WTC11 (cell line): ENCODE data around the gene ZMYND15. TPM values are rescaled to one million over a fixed set of nuclear protein-coding genes. Genes with fewer than 3 reads are reported as not detected.

Source experiments
- ATAC-seq: fragments of 200-7000 bp; cut with Tn5 transposase; 2 replicates; pipeline ENCODE4 v1.10.0; 2021; ENCODE audit warnings: mild to moderate bottlenecking, moderate library complexity
- CTCF ChIA-PET: fragments of 300-600 bp; sonication (Branson Sonifier 250); formaldehyde crosslinking; loops from one replicate; lab custom pipeline; 2021; ENCODE audit warnings: antibody characterized with exemption; lab: Charles Lee
- POLR2A ChIA-PET: fragments of 350-600 bp; sonication (Branson Sonifier 250); formaldehyde crosslinking; loops from one replicate; lab custom pipeline; 2021; ENCODE audit warnings: antibody characterized with exemption; lab: Charles Lee
- DNase-seq: peaks from one replicate; pipeline ENCODE4 v3.0.0; 2021; ENCODE audit warnings: low spot score
- H3K27ac Mint-ChIP-seq: 2 replicates; pipeline ENCODE4 v1.8.0; 2021; ENCODE audit warnings: mixed read lengths
- H3K27me3 Mint-ChIP-seq: 2 replicates; pipeline ENCODE4 v1.8.0; 2021; ENCODE audit warnings: low read depth, mild to moderate bottlenecking, moderate library complexity, mixed read lengths
- H3K36me3 Mint-ChIP-seq: 2 replicates; pipeline ENCODE4 v1.8.0; 2021; ENCODE audit warnings: mixed read lengths
- H3K4me1 Mint-ChIP-seq: 2 replicates; pipeline ENCODE4 v1.8.0; 2022; ENCODE audit warnings: mixed read lengths
- H3K4me3 Mint-ChIP-seq: 2 replicates; pipeline ENCODE4 v1.8.0; 2021; ENCODE audit warnings: mild to moderate bottlenecking, moderate library complexity, mixed read lengths
- H3K9me3 Mint-ChIP-seq: 2 replicates; pipeline ENCODE4 v1.8.0; 2021; ENCODE audit warnings: mixed read lengths
- FOXJ3 ChIP-seq: sonication (generic); formaldehyde crosslinking; IDR thresholded peaks from 2 replicates; pipeline ENCODE4 v1.9.0; 2021; ENCODE audit warnings: missing genetic modification reagents, mild to moderate bottlenecking, borderline replicate concordance
- GABPB1 ChIP-seq: sonication (generic); formaldehyde crosslinking; IDR thresholded peaks from 2 replicates; pipeline ENCODE4 v1.8.1; 2023; ENCODE audit warnings: mild to moderate bottlenecking, missing genetic modification reagents
- JUN ChIP-seq: sonication (generic); formaldehyde crosslinking; IDR thresholded peaks from 2 replicates; pipeline ENCODE4 v1.8.0; 2023; ENCODE audit warnings: mild to moderate bottlenecking, missing genetic modification reagents
- NFATC4 ChIP-seq: fragments of 250-450 bp; sonication (Bioruptor Pico); IDR thresholded peaks from 2 replicates; pipeline ENCODE4 v1.9.0; 2021; ENCODE audit warnings: mild to moderate bottlenecking
- NFE2L1 ChIP-seq: sonication (generic); formaldehyde crosslinking; IDR thresholded peaks from 2 replicates; pipeline ENCODE4 v1.8.1; 2023; ENCODE audit warnings: missing genetic modification reagents
- ZNF121 ChIP-seq: sonication (generic); formaldehyde crosslinking; IDR thresholded peaks from 2 replicates; pipeline ENCODE4 v1.8.0; 2023; ENCODE audit warnings: missing genetic modification reagents
- total RNA-seq: library from RNA; stranded (reverse); gene quantifications from 3 replicates; pipeline ENCODE4 v1.2.3, GENCODE V29; 2021
- TF ChIP-seq, protein P1 (sequence below): sonication (generic); formaldehyde crosslinking; IDR thresholded peaks from 2 replicates; pipeline ENCODE4 v1.8.1; 2023; ENCODE audit warnings: mild to moderate bottlenecking, missing genetic modification reagents, moderate library complexity
- TF ChIP-seq, protein P2 (sequence below): sonication (generic); formaldehyde crosslinking; IDR thresholded peaks from 2 replicates; pipeline ENCODE4 v1.8.0; 2022; ENCODE audit warnings: mild to moderate bottlenecking, missing genetic modification reagents
- TF ChIP-seq, protein P3 (sequence below): fragments of 250-450 bp; sonication (Bioruptor Pico); IDR thresholded peaks from 2 replicates; pipeline ENCODE4 v1.9.0; 2021; ENCODE audit warnings: mild to moderate bottlenecking
- TF ChIP-seq, protein P4 (sequence below): sonication (generic); formaldehyde crosslinking; IDR thresholded peaks from 2 replicates; pipeline ENCODE4 v1.8.1; 2022; ENCODE audit warnings: low read depth, missing genetic modification reagents, borderline replicate concordance
- TF ChIP-seq, protein P5 (sequence below): sonication (generic); formaldehyde crosslinking; IDR thresholded peaks from 2 replicates; pipeline ENCODE4 v1.8.0; 2022; ENCODE audit warnings: missing genetic modification reagents

The ZMYND15 gene
- total RNA-seq, 1 experiment from 2014 or later: 0.63 TPM

DNA sequence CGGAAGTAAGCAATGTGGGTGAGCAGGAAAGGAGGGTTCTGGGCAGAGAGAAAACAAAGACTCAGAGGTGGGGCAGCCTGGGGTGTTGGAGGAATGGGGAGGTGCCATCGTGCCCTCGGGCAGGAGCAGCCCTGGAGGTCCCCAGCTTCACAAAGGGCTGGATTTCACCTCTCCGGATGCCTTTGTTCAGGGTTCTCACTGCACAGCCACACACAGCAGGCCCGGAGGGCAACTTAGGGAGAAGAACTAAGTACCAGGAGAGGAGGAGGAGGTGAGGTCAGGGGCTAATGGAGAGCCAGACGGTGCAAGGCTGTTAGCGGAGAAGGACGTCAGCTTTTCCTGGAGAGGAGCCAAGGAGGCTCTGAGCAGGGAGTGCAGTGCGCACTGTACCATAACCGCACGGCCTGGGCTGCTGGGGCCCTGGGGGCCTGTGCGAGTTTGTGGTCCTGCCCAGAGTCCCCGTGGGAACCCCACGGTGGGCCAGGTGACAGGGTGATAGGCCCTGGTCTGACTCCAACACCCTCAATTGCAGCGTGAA is 19.9 kb upstream of the ZMYND15 start:
- ATAC-seq: 0 out of 2 replicates have a peak, but pooled peaks have one; percentile 16
- no peaks in the 10 kb centered on the region; the same call in 1 of the 2 replicates for H3K27me3 Mint-ChIP-seq
- H3K27ac Mint-ChIP-seq: no peak overlapping the region; the same call in 1 of the 2 replicates
- TF ChIP-seq JUN (CRISPR knock-in tag) (no peak), NFATC4 (CRISPR knock-in tag) (no peak), GABPB1 (CRISPR knock-in tag) (no peak)
- TF ChIP-seq, protein P1, sequence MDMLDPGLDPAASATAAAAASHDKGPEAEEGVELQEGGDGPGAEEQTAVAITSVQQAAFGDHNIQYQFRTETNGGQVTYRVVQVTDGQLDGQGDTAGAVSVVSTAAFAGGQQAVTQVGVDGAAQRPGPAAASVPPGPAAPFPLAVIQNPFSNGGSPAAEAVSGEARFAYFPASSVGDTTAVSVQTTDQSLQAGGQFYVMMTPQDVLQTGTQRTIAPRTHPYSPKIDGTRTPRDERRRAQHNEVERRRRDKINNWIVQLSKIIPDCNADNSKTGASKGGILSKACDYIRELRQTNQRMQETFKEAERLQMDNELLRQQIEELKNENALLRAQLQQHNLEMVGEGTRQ: no peak
- TF ChIP-seq, protein P2, sequence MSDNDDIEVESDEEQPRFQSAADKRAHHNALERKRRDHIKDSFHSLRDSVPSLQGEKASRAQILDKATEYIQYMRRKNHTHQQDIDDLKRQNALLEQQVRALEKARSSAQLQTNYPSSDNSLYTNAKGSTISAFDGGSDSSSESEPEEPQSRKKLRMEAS (CRISPR knock-in tag): no peak
- peaks cover 27% of the 10 kb centered on the region for H3K36me3 Mint-ChIP-seq
- ChIA-PET CTCF (no interaction called here), POLR2A (no interaction called here)
- DNase-seq: no peak
- H3K4me1 Mint-ChIP-seq: no peaks in the 10 kb centered on the region
- no peak overlapping the region for H3K4me3 Mint-ChIP-seq
- no peaks in the 10 kb centered on the region for H3K9me3 Mint-ChIP-seq

DNA sequence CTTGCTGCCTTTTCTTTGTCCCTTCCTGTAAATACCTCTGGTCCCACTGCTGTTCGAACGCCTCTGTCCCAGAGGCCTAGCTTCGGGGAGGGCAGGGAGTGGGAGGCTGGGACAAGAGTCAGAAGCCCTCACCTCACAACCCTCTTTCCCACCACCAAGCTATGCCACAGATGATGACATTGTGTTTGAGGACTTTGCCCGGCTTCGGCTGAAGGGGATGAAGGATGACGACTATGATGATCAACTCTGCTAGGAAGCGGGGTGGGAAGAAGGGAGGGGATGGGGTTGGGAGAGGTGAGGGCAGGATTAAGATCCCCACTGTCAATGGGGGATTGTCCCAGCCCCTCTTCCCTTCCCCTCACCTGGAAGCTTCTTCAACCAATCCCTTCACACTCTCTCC is 18.8 kb upstream of the ZMYND15 start:
- ChIA-PET CTCF (no interaction called here), POLR2A (no interaction called here)
- H3K36me3 Mint-ChIP-seq: peaks cover 27% of the 10 kb centered on the region
- peaks cover 4% of the 10 kb centered on the region; the same call in 1 of the 2 replicates for H3K27me3 Mint-ChIP-seq
- DNase-seq: no peak
- H3K4me3 Mint-ChIP-seq: no peak overlapping the region
- H3K4me1 Mint-ChIP-seq: no peaks in the 10 kb centered on the region
- H3K27ac Mint-ChIP-seq: no peak overlapping the region
- TF ChIP-seq FOXJ3 (no peak), GABPB1 (CRISPR knock-in tag) (0 out of 2 replicates have a peak, but pooled peaks have one; percentile 45), NFE2L1 (CRISPR knock-in tag) (no peak), ZNF121 (no peak)
- TF ChIP-seq, protein P3, sequence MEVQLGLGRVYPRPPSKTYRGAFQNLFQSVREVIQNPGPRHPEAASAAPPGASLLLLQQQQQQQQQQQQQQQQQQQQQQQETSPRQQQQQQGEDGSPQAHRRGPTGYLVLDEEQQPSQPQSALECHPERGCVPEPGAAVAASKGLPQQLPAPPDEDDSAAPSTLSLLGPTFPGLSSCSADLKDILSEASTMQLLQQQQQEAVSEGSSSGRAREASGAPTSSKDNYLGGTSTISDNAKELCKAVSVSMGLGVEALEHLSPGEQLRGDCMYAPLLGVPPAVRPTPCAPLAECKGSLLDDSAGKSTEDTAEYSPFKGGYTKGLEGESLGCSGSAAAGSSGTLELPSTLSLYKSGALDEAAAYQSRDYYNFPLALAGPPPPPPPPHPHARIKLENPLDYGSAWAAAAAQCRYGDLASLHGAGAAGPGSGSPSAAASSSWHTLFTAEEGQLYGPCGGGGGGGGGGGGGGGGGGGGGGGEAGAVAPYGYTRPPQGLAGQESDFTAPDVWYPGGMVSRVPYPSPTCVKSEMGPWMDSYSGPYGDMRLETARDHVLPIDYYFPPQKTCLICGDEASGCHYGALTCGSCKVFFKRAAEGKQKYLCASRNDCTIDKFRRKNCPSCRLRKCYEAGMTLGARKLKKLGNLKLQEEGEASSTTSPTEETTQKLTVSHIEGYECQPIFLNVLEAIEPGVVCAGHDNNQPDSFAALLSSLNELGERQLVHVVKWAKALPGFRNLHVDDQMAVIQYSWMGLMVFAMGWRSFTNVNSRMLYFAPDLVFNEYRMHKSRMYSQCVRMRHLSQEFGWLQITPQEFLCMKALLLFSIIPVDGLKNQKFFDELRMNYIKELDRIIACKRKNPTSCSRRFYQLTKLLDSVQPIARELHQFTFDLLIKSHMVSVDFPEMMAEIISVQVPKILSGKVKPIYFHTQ (CRISPR knock-in tag): no peak
- TF ChIP-seq, protein P4, sequence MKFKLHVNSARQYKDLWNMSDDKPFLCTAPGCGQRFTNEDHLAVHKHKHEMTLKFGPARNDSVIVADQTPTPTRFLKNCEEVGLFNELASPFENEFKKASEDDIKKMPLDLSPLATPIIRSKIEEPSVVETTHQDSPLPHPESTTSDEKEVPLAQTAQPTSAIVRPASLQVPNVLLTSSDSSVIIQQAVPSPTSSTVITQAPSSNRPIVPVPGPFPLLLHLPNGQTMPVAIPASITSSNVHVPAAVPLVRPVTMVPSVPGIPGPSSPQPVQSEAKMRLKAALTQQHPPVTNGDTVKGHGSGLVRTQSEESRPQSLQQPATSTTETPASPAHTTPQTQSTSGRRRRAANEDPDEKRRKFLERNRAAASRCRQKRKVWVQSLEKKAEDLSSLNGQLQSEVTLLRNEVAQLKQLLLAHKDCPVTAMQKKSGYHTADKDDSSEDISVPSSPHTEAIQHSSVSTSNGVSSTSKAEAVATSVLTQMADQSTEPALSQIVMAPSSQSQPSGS: no peak
- TF ChIP-seq, protein P5, sequence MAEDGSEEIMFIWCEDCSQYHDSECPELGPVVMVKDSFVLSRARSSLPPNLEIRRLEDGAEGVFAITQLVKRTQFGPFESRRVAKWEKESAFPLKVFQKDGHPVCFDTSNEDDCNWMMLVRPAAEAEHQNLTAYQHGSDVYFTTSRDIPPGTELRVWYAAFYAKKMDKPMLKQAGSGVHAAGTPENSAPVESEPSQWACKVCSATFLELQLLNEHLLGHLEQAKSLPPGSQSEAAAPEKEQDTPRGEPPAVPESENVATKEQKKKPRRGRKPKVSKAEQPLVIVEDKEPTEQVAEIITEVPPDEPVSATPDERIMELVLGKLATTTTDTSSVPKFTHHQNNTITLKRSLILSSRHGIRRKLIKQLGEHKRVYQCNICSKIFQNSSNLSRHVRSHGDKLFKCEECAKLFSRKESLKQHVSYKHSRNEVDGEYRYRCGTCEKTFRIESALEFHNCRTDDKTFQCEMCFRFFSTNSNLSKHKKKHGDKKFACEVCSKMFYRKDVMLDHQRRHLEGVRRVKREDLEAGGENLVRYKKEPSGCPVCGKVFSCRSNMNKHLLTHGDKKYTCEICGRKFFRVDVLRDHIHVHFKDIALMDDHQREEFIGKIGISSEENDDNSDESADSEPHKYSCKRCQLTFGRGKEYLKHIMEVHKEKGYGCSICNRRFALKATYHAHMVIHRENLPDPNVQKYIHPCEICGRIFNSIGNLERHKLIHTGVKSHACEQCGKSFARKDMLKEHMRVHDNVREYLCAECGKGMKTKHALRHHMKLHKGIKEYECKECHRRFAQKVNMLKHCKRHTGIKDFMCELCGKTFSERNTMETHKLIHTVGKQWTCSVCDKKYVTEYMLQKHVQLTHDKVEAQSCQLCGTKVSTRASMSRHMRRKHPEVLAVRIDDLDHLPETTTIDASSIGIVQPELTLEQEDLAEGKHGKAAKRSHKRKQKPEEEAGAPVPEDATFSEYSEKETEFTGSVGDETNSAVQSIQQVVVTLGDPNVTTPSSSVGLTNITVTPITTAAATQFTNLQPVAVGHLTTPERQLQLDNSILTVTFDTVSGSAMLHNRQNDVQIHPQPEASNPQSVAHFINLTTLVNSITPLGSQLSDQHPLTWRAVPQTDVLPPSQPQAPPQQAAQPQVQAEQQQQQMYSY (CRISPR knock-in tag): no peak
- no peaks in the 10 kb centered on the region for H3K9me3 Mint-ChIP-seq
- ATAC-seq: no peak
